IPS-NIHi11 (cell line): ENCODE data around the gene KDM6B.
"Not testable (repeated sequence)": the region's sequence is repeated elsewhere in the genome, so short reads cannot be mapped to it uniquely, and the experiment has no call there.

Source experiments
- DNase-seq: peaks from one replicate; pipeline ENCODE4 v3.0.0; 2012; ENCODE audit warnings: mixed read lengths, low spot score

KDM6B gene

DNA sequence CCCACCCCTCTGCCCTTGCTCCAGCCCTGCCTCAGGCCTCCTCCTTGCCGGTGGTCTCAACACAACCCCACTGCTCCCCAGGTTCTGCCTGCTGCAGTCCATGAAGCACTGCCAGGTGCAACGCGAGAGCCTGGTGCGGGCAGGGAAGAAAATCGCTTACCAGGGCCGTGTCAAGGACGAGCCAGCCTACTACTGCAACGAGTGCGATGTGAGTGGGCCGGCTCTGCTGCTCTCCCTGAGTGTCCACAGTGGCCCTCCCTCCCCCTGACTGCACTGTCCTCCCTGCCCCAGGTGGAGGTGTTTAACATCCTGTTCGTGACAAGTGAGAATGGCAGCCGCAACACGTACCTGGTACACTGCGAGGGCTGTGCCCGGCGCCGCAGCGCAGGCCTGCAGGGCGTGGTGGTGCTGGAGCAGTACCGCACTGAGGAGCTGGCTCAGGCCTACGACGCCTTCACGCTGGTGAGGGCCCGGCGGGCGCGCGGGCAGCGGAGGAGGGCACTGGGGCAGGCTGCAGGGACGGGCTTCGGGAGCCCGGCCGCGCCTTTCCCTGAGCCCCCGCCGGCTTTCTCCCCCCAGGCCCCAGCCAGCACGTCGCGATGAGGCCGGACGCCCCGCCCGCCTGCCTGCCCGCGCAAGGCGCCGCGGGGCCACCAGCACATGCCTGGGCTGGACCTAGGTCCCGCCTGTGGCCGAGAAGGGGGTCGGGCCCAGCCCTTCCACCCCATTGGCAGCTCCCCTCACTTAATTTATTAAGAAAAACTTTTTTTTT lies 19.1 kb downstream of the KDM6B start:
- no peak for DNase-seq

- DNase-seq: no peak
Observed at GRCh38 chr17:7853691-7854038, 19.6 kb downstream of the KDM6B start.

GRCh38 chr17:7854078-7854777 lies 20.2 kb downstream of the KDM6B start:
- no peak for DNase-seq

DNA sequence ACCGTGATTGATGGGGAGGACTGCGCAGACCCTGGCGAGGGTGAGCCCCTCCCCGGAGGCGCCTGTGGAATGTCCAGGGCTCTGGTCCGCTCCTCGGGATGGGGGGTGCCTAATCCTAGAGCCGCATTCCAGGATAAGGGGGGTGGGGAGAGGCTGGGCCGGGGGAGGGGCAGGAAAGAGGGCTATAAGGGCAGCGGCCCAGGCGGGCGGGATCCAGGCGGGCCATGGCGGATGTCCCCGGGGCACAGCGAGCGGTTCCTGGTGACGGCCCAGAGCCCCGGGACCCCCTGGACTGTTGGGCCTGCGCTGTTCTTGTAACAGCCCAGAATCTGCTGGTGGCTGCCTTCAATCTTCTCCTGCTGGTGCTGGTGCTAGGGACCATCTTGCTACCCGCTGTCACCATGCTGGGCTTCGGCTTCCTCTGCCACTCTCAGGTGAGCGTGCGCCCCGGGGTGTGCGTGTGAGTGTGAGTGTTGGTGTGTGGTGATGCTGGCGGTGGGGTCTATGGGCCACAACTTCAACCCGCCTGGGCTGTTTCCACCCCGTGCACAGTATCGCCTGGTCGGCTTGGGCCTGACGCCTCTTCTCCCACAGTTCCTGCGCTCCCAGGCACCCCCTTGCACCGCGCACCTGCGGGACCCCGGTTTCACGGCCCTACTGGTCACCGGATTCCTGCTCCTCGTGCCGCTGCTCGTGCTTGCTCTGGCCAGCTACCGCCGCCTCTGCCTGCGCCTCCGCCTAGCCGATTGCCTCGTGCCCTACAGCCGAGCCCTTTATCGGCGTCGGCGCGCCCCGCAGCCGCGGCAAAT lies 21.0 kb downstream of the KDM6B start, which contains the start of gene TMEM88:
Gene TMEM88, plus strand, starts transcription at position 216 of the 809 bp plus-strand sequence. Its CDS starts 9 bp downstream, at position 225.
- peak; percentile 56 for DNase-seq

DNA sequence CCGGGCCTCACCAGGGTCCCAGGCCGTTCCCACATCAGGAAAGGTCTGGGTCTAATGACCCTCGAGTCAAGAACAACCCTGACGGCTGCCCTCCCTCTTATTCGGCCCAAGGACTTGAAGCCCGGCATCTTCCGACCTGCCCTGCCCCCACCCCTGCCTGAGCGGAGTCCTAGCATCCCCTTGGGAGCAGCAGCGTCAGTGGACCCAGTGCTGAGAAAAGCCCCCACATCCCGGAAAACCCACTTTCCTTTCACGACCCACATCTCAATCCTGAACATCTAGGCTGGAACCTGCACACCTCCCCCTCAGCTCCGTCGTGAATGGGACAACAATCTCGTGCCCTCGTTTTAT lies 21.6 kb downstream of the KDM6B start:
- DNase-seq: no peak

DNA sequence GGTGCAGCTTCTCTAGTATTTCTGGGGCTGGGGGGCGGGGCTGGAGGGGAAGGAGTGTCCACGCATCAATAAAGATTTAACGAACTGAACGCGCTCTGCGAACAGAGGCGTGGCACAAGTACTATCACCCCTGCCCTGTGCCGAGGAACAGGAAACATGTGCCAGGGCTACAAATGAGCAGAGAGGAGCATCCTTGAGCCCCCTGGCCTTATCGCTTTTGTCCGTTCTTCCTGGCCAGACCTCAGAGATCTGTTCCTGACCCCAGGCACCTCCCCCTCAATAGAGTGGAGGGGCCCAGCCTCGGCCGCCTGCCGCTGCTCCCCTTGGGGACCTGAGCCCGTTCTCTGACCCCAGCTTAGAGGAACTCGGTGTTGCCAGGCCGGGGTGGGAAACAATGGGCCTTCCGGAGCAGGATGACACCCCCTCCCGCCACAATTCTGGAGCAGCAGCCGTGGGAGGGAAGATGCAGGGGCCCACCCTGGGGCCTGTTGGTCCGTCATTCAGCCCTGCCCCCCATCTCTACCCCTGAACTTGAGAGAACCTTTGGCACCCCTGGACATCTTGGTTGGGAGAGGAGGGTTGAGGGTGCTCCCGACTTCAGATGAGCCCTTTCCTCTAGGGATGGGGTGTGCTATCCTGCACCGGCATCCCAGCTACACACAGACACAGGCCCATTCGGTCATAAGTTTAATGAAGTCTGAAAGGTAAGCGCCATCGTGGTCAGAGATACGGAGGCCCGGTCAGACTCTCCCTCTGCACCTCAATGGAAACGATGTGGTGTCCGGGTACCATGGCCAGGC lies 22.2 kb downstream of the KDM6B start:
- no peak for DNase-seq

DNA sequence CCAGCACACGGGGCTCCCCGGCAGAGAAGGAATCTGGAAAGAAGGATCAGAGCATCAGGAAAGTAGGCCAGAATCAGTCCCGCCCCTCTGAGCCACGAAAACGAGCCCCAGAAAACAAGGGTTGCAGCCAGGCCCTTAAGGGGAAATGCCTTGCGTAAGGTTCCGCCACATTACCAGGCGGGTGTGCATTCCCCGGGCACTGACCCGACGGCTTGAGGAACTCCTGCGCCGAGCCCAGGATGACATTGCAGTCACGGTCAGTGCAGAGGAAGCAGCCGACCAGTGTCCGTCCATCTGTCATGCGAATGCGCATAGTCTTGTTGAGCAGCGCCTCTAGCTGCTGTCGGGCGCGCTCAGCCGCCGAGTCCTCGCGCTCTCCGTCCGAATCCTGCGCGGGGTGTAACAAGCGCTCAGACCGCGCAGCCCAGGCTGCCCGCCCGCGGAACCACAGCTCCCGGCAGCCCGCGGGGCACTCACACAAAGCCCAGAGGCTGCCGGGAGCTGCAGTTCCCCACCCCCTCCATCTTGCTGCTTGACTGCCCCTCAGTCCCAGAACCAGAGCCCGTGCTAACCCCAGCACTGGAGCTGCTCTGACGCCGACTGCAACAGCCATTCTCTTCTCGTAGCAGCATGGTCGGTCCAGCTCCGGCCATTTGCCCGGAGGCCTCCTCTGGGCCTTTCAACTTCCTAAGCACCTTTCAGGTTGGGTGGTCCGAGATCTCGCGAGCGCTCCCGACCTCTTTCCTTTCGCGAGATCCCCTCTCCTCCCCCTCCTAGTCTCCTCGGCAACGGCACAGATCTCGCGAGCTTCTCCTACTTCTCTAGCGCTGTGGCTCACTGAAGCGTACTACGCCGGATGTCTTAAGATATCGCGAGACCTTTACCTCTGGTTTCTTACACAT lies 23.0 kb downstream of the KDM6B start, which contains the start of gene NAA38:
Gene NAA38, minus strand, starts transcription at position 749 of the 902 bp plus-strand sequence. Its CDS starts 96 bp downstream, at position 653.
- DNase-seq: peak; percentile 82

- DNase-seq: peak; percentile 63
Observed at GRCh38 chr17:7857713-7858521, 23.9 kb downstream of the KDM6B start, which contains the start of gene CYB5D1. Gene CYB5D1 (plus strand): TSS chr17:7858003. CDS start chr17:7858135, 132 bp downstream.

DNA sequence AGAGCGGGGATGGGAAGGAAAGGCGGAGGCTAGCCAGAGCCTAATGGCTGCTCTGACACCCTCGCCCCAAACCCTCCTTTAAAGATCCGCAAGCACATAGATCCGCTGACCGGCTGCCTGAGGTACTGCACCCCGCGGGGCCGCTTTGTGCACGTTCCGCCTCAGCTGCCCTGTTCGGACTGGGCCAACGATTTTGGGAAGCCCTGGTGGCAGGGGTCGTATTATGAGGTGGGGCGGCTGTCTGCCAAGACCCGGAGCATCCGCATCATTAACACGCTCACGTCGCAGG lies 24.4 kb downstream of the KDM6B start:
- DNase-seq: peak; percentile 54

DNA sequence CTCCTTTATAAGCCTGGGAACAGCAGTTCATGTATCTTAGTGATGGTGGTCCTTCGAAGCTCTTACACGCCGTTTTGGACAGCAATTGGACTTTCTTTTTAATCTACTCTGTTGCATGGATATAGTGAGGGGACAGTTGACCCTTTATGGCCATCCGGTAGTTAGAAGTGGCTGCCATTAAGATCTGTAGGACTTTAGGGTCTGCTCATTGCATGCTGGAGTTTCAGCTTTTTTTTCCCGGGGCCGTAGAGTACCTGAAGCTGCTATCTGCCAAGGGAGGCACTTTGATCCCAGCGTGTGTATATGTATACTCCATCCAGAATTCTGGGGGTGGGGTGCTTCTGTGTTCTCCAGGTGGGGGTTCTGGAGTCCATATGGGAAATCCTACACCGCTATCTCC lies 25.0 kb downstream of the KDM6B start:
- no peak for DNase-seq

- peak; percentile 62 for DNase-seq
Observed at GRCh38 chr17:7862692-7863437, 28.8 kb downstream of the KDM6B start.

DNA sequence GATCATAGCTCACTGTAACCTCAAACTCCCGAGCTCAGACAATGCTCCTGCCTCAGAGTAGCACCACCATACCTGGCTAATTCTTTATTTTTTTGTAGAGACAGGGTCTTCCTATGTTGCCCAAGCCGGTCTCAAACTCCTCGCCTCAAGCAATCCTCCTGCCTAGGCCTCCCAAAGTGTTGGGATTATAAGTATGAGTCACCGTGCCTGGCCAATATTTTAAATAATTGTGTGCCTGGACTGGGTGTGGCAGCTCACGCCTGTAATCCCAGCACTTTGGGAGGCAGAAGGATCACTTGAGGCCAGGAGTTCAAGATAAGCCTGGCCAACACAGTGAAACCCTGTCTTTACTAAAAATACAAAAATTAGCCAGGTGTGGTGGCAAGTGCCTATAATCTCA lies 30.4 kb downstream of the KDM6B start:
- not testable (repeated sequence) for DNase-seq

DNA sequence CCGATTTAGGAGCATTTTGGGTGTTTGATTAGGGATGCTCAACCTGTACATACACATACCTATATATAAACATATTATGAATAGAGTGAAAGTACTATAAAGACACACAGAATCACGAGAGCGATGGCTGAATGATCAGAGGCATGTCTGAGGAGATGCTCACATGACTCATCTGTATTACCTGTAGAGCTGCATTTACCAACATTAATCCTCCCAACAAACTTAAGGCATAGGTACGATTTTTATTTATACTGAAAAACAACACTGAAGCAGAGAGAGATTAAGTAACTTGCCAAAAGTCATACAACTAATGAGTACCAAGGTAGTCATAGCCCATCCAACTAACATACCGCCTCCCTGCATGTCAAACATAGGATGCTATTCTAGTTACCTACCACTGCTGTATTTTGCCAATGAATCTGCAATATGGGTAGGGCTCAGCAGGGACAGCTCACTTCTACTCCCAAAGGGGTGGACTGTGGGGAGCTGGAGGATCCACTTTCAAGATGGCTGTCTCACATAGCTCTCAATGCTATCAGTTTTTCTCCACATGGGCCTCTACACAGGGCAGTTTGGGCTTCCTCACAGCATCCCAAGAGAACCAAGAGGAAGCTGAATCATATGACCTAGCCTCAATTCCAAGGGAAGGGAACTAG lies 31.1 kb downstream of the KDM6B start:
- no peak for DNase-seq

- no peak for DNase-seq
Observed at GRCh38 chr17:7867881-7868329, 33.9 kb downstream of the KDM6B start.

GRCh38 chr17:7873051-7873450 lies 39.0 kb downstream of the KDM6B start:
- no peak for DNase-seq

GRCh38 chr17:7875804-7876370 lies 41.9 kb downstream of the KDM6B start:
- no peak for DNase-seq

- DNase-seq: no peak
Observed at GRCh38 chr17:7878234-7878633, 44.2 kb downstream of the KDM6B start.
